HepG2 (cell line): ENCODE results near the gene RAB17. TPM values are rescaled to one million over a fixed set of nuclear protein-coding genes. Genes with fewer than 3 reads are reported as not detected.
A peak's percentile ranks its signal among the peaks of the same experiment; 100 is the strongest.

Experiments
- ATF1 ChIP-seq: IDR thresholded peaks from 2 replicates; pipeline ENCODE4 v1.6.1; 2016; ENCODE audit warnings: mild to moderate bottlenecking, control low read depth
- ATF7 ChIP-seq, 2 experiments: fragments of 450-650 bp in 1 of 2; sonication (generic) in 1 of 2; formaldehyde crosslinking in 1 of 2; IDR thresholded peaks; 2 replicates each; pipeline versions ENCODE4 v1.4.0 to v1.6.1; 2016 to 2020; ENCODE audit warnings: antibody characterized with exemption in 1 of 2, mild to moderate bottlenecking in 1 of 2, missing genetic modification reagents in 1 of 2
- BRCA1 ChIP-seq: sonication (generic); formaldehyde crosslinking; IDR thresholded peaks from 2 replicates; pipeline ENCODE4 v1.4.0; 2020; ENCODE audit warnings: missing genetic modification reagents
- CC2D1A ChIP-seq: sonication (generic); formaldehyde crosslinking; IDR thresholded peaks from 2 replicates; pipeline ENCODE4 v1.8.1; 2023; ENCODE audit warnings: mild to moderate bottlenecking, missing genetic modification reagents
- CEBPG ChIP-seq: IDR thresholded peaks from 2 replicates; pipeline ENCODE4 v1.6.1; 2016
- DMAP1 ChIP-seq: IDR thresholded peaks from 2 replicates; pipeline ENCODE4 v1.6.1; 2016
- DNMT1 ChIP-seq: sonication (generic); formaldehyde crosslinking; IDR thresholded peaks from 2 replicates; pipeline ENCODE4 v1.5.1; 2020; ENCODE audit warnings: mild to moderate bottlenecking, missing genetic modification reagents
- ETV5 ChIP-seq: IDR thresholded peaks from 2 replicates; pipeline ENCODE4 v1.6.1; 2018; ENCODE audit warnings: missing biosample characterization, missing genetic modification reagents, inconsistent platforms, borderline replicate concordance
- GATAD1 ChIP-seq: IDR thresholded peaks from 2 replicates; pipeline ENCODE4 v1.6.1; 2016; ENCODE audit warnings: missing genetic modification reagents, missing compliant biosample characterization
- HOXA3 ChIP-seq: sonication (generic); formaldehyde crosslinking; IDR thresholded peaks from 2 replicates; pipeline ENCODE4 v1.5.0; 2020; ENCODE audit warnings: missing genetic modification reagents
- MIXL1 ChIP-seq: IDR thresholded peaks from 2 replicates; pipeline ENCODE4 v1.6.1; 2016
- PAF1 ChIP-seq: IDR thresholded peaks from 2 replicates; pipeline ENCODE4 v1.6.1; 2016; ENCODE audit warnings: missing genetic modification reagents, missing compliant biosample characterization
- SP5 ChIP-seq: IDR thresholded peaks from 2 replicates; pipeline ENCODE4 v1.6.1; 2016; ENCODE audit warnings: low read depth, borderline replicate concordance
- TARDBP ChIP-seq: sonication (generic); formaldehyde crosslinking; IDR thresholded peaks from 2 replicates; pipeline ENCODE4 v1.8.0; 2022; ENCODE audit warnings: mild to moderate bottlenecking, missing genetic modification reagents
- TBX2 ChIP-seq: sonication (generic); formaldehyde crosslinking; IDR thresholded peaks from 2 replicates; pipeline ENCODE4 v1.5.0; 2020; ENCODE audit warnings: missing genetic modification reagents, mild to moderate bottlenecking, borderline replicate concordance
- ZBTB7A ChIP-seq: sonication (generic); formaldehyde crosslinking; IDR thresholded peaks from 2 replicates; pipeline ENCODE4 v1.8.0; 2022; ENCODE audit warnings: mild to moderate bottlenecking, missing genetic modification reagents
- ZNF205 ChIP-seq: IDR thresholded peaks from 2 replicates; pipeline ENCODE4 v1.6.1; 2018; ENCODE audit warnings: missing biosample characterization, missing genetic modification reagents
- ZNF546 ChIP-seq: sonication (generic); formaldehyde crosslinking; conservative IDR thresholded peaks from 2 replicates; pipeline ENCODE4 v1.8.1; 2023; ENCODE audit warnings: mild to moderate bottlenecking, missing genetic modification reagents
- ZNF629 ChIP-seq: sonication (generic); formaldehyde crosslinking; conservative IDR thresholded peaks from 2 replicates; pipeline ENCODE4 v1.5.0; 2020; ENCODE audit warnings: missing genetic modification reagents
- ZNF644 ChIP-seq: IDR thresholded peaks from 2 replicates; pipeline ENCODE4 v1.6.1; 2016; ENCODE audit warnings: low read depth
- ZNF674 ChIP-seq: sonication (generic); formaldehyde crosslinking; IDR thresholded peaks from 2 replicates; pipeline ENCODE4 v1.5.0; 2020; ENCODE audit warnings: low read depth, mild to moderate bottlenecking, missing genetic modification reagents
- ZNF678 ChIP-seq: sonication (generic); formaldehyde crosslinking; IDR thresholded peaks from 2 replicates; pipeline ENCODE4 v1.4.0; 2020; ENCODE audit warnings: mild to moderate bottlenecking, missing genetic modification reagents
- polyA plus RNA-seq, 8 experiments: library from polyadenylated mRNA; depleted of rRNA in 3 of 8; stranded (reverse) in 7 of 8; unstranded in 1 of 8; fragments of >200 nt; fragmentation: Illumina TruSeq in 4 of 8; extraction: Trizol in 4 of 8; gene quantifications; 2 replicates each; pipeline versions ENCODE4 v1.2.1 to v1.2.3, GENCODE V29; 2011 to 2016; ENCODE audit warnings: low read depth in 4 of 8, missing spikeins in 1 of 8, mixed read lengths in 1 of 8; ENCODE audit not compliant: insufficient read depth in 1 of 8
- total RNA-seq, 5 experiments: library from RNA; depleted of rRNA; stranded (reverse); fragments of >200 nt; fragmentation: Illumina TruSeq; extraction: Trizol; gene quantifications; 2 replicates each; pipeline ENCODE4 v1.2.3, GENCODE V29; 2016; ENCODE audit warnings: low read depth in 1 of 5
- TF ChIP-seq, protein P1 (sequence below): sonication (generic); formaldehyde crosslinking; IDR thresholded peaks from 2 replicates; pipeline ENCODE4 v1.8.1; 2023; ENCODE audit warnings: mild to moderate bottlenecking, missing genetic modification reagents
- TF ChIP-seq, protein P2 (sequence below): IDR thresholded peaks from 2 replicates; pipeline ENCODE4 v1.6.1; 2016; ENCODE audit warnings: low read depth, control low read depth
- TF ChIP-seq, protein P3 (sequence below): sonication (generic); formaldehyde crosslinking; IDR thresholded peaks from 2 replicates; pipeline ENCODE4 v1.5.0; 2020; ENCODE audit warnings: missing genetic modification reagents, mild to moderate bottlenecking, borderline replicate concordance
- TF ChIP-seq, protein P4 (sequence below): sonication (generic); formaldehyde crosslinking; IDR thresholded peaks from 2 replicates; pipeline ENCODE4 v1.4.0; 2020; ENCODE audit warnings: mild to moderate bottlenecking, missing genetic modification reagents
- TF ChIP-seq, protein P5 (sequence below): sonication (generic); formaldehyde crosslinking; IDR thresholded peaks from 2 replicates; pipeline ENCODE4 v1.8.1; 2023; ENCODE audit warnings: mild to moderate bottlenecking, missing genetic modification reagents, borderline replicate concordance

RAB17 gene
- total and polyA plus RNA-seq, 2 of the 13 experiments (the other 11 are each of a cell fraction or from before 2014, with no cell fraction given): 68.0 to 124 TPM

DNA sequence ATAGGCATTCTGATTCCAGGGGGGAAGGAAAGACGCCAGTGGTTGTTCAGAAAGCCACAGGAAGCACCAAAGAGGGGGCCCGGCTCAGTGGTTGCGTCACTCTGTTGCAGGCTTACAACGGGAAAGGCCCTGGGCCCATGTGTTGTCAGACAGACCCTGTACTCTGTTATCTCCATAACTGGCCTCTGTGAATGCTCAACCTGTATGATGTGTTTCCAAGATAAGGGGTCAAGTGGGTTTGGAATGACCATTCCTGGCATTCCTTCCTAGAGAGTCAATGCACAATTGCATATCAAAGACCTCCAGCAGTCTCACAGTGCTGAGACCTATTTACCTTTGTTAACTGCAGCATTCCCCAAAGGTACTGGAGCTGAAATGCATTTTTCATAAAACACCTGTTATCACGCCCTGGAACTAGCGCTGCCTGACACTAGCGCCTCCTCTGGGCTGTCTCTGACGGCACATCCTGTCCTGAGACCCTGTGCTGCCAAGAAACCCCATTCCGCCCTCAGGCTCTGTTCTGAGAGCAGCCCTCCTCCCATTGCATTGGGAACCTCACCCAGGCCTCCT lies 23.7 kb upstream of the RAB17 start (continued):
- TF ChIP-seq ATF7 (IDR thresholded peaks at IDR 0.05): peak; percentile 80
- TF ChIP-seq ATF7 (CRISPR knock-in tag; IDR thresholded peaks at IDR 0.05): peak; percentile 93
- TF ChIP-seq ZBTB7A: peak; percentile 71; the same call in 1 of the 2 replicates
- peak; percentile 82 for TF ChIP-seq ATF1
- peak; percentile 98 for TF ChIP-seq CEBPG (CRISPR knock-in tag)
- no peak for TF ChIP-seq ZNF546 (CRISPR knock-in tag)
- peak; percentile 94 for TF ChIP-seq ETV5
- peak; percentile 90; the same call in 1 of the 2 replicates for TF ChIP-seq ZNF205 (CRISPR knock-in tag)
- TF ChIP-seq ZNF629 (CRISPR knock-in tag): peak; percentile 49; the same call in 1 of the 2 replicates
- TF ChIP-seq SP5 (CRISPR knock-in tag): peak; percentile 89
- TF ChIP-seq, protein P1, sequence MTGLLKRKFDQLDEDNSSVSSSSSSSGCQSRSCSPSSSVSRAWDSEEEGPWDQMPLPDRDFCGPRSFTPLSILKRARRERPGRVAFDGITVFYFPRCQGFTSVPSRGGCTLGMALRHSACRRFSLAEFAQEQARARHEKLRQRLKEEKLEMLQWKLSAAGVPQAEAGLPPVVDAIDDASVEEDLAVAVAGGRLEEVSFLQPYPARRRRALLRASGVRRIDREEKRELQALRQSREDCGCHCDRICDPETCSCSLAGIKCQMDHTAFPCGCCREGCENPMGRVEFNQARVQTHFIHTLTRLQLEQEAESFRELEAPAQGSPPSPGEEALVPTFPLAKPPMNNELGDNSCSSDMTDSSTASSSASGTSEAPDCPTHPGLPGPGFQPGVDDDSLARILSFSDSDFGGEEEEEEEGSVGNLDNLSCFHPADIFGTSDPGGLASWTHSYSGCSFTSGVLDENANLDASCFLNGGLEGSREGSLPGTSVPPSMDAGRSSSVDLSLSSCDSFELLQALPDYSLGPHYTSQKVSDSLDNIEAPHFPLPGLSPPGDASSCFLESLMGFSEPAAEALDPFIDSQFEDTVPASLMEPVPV (CRISPR knock-in tag): peak; percentile 83; the same call in 1 of the 2 replicates
- TF ChIP-seq, protein P2, sequence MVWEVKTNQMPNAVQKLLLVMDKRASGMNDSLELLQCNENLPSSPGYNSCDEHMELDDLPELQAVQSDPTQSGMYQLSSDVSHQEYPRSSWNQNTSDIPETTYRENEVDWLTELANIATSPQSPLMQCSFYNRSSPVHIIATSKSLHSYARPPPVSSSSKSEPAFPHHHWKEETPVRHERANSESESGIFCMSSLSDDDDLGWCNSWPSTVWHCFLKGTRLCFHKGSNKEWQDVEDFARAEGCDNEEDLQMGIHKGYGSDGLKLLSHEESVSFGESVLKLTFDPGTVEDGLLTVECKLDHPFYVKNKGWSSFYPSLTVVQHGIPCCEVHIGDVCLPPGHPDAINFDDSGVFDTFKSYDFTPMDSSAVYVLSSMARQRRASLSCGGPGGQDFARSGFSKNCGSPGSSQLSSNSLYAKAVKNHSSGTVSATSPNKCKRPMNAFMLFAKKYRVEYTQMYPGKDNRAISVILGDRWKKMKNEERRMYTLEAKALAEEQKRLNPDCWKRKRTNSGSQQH (CRISPR knock-in tag): no peak
- TF ChIP-seq, protein P3, sequence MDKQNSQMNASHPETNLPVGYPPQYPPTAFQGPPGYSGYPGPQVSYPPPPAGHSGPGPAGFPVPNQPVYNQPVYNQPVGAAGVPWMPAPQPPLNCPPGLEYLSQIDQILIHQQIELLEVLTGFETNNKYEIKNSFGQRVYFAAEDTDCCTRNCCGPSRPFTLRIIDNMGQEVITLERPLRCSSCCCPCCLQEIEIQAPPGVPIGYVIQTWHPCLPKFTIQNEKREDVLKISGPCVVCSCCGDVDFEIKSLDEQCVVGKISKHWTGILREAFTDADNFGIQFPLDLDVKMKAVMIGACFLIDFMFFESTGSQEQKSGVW (CRISPR knock-in tag): no peak
- peak; percentile 94 for TF ChIP-seq ZNF644 (CRISPR knock-in tag)
- no peak for TF ChIP-seq BRCA1 (CRISPR knock-in tag)
- 0 out of 2 replicates have a peak, but pooled peaks have one; percentile 72 for TF ChIP-seq ZNF674
- TF ChIP-seq, protein P4, sequence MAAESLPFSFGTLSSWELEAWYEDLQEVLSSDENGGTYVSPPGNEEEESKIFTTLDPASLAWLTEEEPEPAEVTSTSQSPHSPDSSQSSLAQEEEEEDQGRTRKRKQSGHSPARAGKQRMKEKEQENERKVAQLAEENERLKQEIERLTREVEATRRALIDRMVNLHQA: 0 out of 2 replicates have a peak, but pooled peaks have one; percentile 62
- peak; percentile 98 for TF ChIP-seq TBX2
- TF ChIP-seq ZNF678 (CRISPR knock-in tag): no peak
- peak; percentile 73; the same call in 1 of the 2 replicates for TF ChIP-seq GATAD1 (CRISPR knock-in tag)
- no peak for TF ChIP-seq PAF1 (CRISPR knock-in tag)
- TF ChIP-seq, protein P5, sequence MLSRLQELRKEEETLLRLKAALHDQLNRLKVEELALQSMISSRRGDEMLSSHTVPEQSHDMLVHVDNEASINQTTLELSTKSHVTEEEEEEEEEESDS (CRISPR knock-in tag): no peak
- TF ChIP-seq MIXL1 (CRISPR knock-in tag): peak; percentile 94
- TF ChIP-seq TARDBP (CRISPR knock-in tag): peak; percentile 99
- no peak for TF ChIP-seq CC2D1A (CRISPR knock-in tag)
- TF ChIP-seq HOXA3 (CRISPR knock-in tag): peak; percentile 89
- TF ChIP-seq DMAP1: peak; percentile 86
- TF ChIP-seq DNMT1: peak; percentile 54; the same call in 1 of the 2 replicates
